Mesothelial cell of epicardium (in vitro differentiated cells): ENCODE measurements around the gene CNTROB. TPM values are rescaled to one million over a fixed set of nuclear protein-coding genes. Genes with fewer than 3 reads are reported as not detected.
A peak's percentile ranks its signal among the peaks of the same experiment; 100 is the strongest.

Experiments used
- DNase-seq, 2 experiments: peaks; one replicate each; pipeline ENCODE4 v3.0.0; 2021; ENCODE audit warnings: low spot score in 2 of 2; ENCODE audit not compliant: unreplicated experiment in 2 of 2
- H3K27ac Mint-ChIP-seq: 2 replicates; pipeline ENCODE4 v1.8.0; 2021; ENCODE audit warnings: mixed read lengths
- H3K27me3 Mint-ChIP-seq: 2 replicates; pipeline ENCODE4 v1.8.0; 2021; ENCODE audit warnings: low read depth, mixed read lengths
- H3K36me3 Mint-ChIP-seq: 2 replicates; pipeline ENCODE4 v1.8.0; 2021; ENCODE audit warnings: mixed read lengths
- H3K4me1 Mint-ChIP-seq: 2 replicates; pipeline ENCODE4 v1.8.0; 2021; ENCODE audit warnings: mixed read lengths
- H3K4me3 Mint-ChIP-seq: 2 replicates; pipeline ENCODE4 v1.8.0; 2021; ENCODE audit warnings: mild to moderate bottlenecking, moderate library complexity, mixed read lengths
- H3K9me3 Mint-ChIP-seq: 2 replicates; pipeline ENCODE4 v1.8.0; 2021; ENCODE audit warnings: mixed read lengths
- total RNA-seq: library from RNA; stranded (reverse); gene quantifications from 3 replicates; pipeline ENCODE4 v1.2.1, GENCODE V29; 2021
- TF ChIP-seq, protein P1 (sequence below): fragments of 200-600 bp; sonication (generic); IDR thresholded peaks from one replicate; pipeline ENCODE4 v1.5.0; 2021; ENCODE audit warnings: antibody characterized with exemption; ENCODE audit not compliant: unreplicated experiment

Gene CNTROB
- total RNA-seq, 1 donor from 2014 or later: 51.5 TPM

DNA sequence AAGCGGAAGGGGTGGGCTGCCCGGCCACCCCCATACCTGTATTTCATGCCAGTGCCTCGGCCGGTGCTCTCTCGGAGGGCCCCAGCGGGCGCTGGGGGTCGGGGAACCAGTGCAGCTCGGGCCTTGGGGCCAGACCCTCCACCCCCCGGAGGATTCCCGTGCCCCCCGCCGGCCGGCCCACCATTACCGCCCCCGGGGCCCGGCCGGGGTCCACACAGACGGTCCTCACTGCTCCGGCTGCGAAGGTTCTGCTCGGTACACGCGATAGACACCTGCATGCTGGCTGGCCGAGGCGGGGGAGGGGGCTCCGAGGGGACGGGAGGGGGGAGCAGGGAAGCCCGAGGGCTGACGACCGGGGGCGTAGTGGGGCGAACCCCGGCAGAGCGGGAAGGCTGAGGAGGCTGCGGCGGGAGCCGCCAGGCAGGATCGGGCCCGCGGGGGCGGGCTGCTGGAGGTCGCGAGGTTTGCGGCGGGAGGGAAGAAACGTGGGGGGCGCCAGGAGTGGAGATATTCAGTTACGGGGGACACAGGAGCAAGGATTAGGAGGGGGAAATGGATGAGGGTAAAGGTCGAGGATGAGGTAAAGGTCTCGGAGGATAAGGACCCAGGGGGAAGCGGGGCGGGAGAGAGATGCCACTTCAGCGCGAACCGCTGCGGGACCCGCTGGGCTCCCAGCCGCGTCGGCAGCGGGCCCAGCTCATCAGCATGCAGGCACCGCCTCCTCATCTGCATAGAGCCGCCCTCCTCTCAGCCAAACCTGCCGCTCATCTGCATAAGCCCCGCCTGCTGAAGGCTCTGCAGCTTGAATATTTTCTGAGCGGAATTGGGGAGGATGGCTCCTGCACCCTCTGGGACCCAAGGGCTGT is 2.6 kb upstream of the CNTROB start, which contains the start of gene KCNAB3:
Gene KCNAB3 (minus strand): TSS at position 699 of the 866 bp plus-strand sequence. CDS start 421 bp downstream, at position 278.
- Mint-ChIP-seq H3K4me1 (peaks cover 40% of the 10 kb centered on the region), H3K4me3 (peak within 1 kb of the TSS; percentile 95), H3K27ac (peak within 1 kb of the TSS; percentile 88), H3K9me3 (no peaks in the 10 kb centered on the region), H3K36me3 (peaks cover 3% of the 10 kb centered on the region), H3K27me3 (peaks cover 11% of the 10 kb centered on the region)
- DNase-seq: peak; percentile 64 to 77
- TF ChIP-seq, protein P1, sequence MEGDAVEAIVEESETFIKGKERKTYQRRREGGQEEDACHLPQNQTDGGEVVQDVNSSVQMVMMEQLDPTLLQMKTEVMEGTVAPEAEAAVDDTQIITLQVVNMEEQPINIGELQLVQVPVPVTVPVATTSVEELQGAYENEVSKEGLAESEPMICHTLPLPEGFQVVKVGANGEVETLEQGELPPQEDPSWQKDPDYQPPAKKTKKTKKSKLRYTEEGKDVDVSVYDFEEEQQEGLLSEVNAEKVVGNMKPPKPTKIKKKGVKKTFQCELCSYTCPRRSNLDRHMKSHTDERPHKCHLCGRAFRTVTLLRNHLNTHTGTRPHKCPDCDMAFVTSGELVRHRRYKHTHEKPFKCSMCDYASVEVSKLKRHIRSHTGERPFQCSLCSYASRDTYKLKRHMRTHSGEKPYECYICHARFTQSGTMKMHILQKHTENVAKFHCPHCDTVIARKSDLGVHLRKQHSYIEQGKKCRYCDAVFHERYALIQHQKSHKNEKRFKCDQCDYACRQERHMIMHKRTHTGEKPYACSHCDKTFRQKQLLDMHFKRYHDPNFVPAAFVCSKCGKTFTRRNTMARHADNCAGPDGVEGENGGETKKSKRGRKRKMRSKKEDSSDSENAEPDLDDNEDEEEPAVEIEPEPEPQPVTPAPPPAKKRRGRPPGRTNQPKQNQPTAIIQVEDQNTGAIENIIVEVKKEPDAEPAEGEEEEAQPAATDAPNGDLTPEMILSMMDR: no peak

DNA sequence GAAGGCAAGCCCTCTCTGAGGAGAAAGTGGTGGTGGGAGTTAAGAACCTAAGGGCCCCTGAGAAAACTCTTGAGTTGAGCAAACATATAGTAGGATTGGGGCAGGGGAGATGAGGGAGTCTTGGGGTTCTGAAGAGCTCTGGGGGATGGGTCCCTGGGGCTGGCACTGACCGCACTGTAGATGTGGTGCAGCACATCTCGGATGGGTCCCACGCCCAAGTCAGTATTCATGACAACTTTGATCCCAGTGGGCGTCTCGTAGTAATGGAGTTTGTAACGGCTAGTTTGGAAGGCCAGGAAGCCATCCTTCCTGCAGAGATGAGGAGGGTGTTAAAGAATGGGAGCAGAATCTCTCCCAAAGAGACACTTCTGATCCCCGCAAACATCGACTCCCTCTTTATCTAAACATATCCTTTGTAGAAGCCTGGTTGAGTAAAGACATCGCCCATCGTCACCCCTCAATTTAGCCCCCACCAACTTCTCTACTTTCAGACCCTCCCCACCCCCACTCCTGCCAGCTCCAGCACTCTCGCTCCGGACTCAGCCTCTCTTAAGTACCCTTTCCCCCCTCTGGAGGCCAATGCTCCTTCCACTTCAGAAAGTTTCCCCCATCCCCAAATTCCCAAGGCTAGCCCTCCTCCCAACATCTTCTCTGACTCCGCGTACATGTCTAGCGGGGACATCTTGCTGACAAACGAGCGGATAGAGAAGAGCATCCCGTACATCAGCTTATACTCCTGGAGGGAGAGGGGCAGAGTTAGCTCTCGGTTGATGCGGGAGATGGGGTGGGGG is 970 bp upstream of the CNTROB start:
- Mint-ChIP-seq H3K27me3 (peaks cover 9% of the 10 kb centered on the region), H3K27ac (peak overlapping the region; percentile 96), H3K4me1 (peaks cover 49% of the 10 kb centered on the region), H3K9me3 (no peaks in the 10 kb centered on the region), H3K4me3 (peak overlapping the region; percentile 95), H3K36me3 (peaks cover 11% of the 10 kb centered on the region)
- no peak for DNase-seq
- TF ChIP-seq, protein P1: no peak

DNA sequence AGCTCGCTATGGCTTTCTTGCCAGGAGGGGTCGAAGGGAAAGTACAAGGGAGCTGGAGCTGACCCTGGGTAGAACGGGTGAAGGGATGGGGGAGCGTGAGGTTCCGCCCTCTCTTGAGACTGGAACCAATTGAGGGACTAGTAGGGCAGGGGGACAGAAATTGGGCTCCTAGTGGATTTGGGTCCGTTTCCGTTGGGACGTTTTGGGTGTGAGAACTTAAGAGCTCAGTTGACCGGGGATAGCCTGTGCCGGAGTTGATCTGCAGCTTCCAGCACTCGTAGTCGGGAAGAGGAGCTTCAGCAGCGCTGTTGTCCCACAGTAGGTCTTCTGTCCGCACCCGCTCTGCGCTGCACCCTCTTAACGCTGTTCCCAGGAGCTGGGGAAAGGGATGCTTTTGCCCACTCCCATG is 481 bp downstream of the CNTROB start:
- no peak for DNase-seq

DNA sequence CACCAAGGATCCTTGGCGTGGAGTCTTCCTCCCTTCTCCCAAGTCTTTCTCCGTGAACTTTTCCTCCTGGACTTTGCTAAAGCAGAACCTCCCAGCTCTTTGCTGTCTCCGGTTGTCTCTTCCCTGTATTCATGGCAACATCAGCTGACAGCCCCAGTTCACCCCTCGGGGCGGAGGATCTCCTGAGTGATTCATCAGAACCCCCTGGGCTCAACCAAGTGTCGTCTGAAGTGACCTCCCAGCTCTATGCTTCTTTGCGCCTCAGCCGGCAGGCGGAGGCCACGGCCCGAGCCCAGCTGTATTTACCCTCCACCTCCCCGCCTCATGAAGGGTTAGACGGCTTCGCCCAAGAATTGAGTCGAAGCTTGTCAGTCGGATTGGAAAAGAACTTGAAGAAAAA is 943 bp downstream of the CNTROB start:
- Mint-ChIP-seq H3K27me3 (peaks cover 8% of the 10 kb centered on the region), H3K4me1 (peaks cover 48% of the 10 kb centered on the region), H3K36me3 (peaks cover 20% of the 10 kb centered on the region), H3K27ac (peak overlapping the region; percentile 96), H3K4me3 (peak overlapping the region; percentile 95), H3K9me3 (no peaks in the 10 kb centered on the region)
- TF ChIP-seq, protein P1: no peak
- DNase-seq: no peak

More for the DNA sequence above, 481 bp downstream of the CNTROB start:
- H3K4me3 Mint-ChIP-seq: peak overlapping the region; percentile 95
- peak overlapping the region; percentile 96 for H3K27ac Mint-ChIP-seq
- peaks cover 22% of the 10 kb centered on the region for H3K36me3 Mint-ChIP-seq
- peaks cover 9% of the 10 kb centered on the region for H3K27me3 Mint-ChIP-seq
- TF ChIP-seq, protein P1: no peak
- no peaks in the 10 kb centered on the region for H3K9me3 Mint-ChIP-seq
- peaks cover 49% of the 10 kb centered on the region for H3K4me1 Mint-ChIP-seq

DNA sequence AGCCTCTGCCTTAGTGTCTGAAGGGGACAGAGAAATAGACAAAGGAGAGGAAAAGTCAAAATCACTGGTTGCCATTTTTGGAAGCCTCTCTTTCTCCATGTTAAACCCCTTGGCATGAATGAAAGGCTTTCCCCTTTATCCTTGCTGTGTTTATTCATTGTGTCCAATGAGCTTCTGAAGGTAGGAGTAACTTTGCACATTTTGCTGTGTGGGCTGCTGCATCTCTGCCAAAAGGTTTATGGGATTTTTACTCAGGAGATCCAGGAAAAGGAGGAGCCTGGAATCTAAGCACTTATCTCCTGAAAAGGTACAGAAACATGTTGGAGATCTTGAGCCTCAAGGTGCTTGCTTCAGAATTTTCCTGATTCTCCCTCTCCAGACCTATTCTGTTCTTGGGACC is 3.9 kb downstream of the CNTROB start:
- TF ChIP-seq, protein P1: no peak
- no peaks in the 10 kb centered on the region for H3K27me3 Mint-ChIP-seq
- H3K9me3 Mint-ChIP-seq: no peaks in the 10 kb centered on the region
- no peak overlapping the region for H3K27ac Mint-ChIP-seq
- DNase-seq: no peak
- no peak overlapping the region for H3K4me3 Mint-ChIP-seq
- peaks cover 38% of the 10 kb centered on the region for H3K36me3 Mint-ChIP-seq
- peaks cover 33% of the 10 kb centered on the region for H3K4me1 Mint-ChIP-seq
